Left ventricle myocardium inferior (tissue), 1 donor: ENCODE results near the gene CNIH3. TPM values are rescaled to one million over a fixed set of nuclear protein-coding genes. Genes with fewer than 3 reads are reported as not detected.

Experiments used
- DNase-seq: peaks from one replicate; pipeline ENCODE4 v3.0.0-alpha.2; 2020
- H3K27ac ChIP-seq: fragments of 200-600 bp; replicated peaks from 2 replicates; pipeline ENCODE4 v1.8.0; 2021
- H3K27me3 ChIP-seq: fragments of 200-600 bp; 2 replicates; pipeline ENCODE4 v1.8.0; 2021; ENCODE audit warnings: low read depth
- H3K36me3 ChIP-seq: fragments of 200-600 bp; 2 replicates; pipeline ENCODE4 v1.8.0; 2021
- H3K4me1 ChIP-seq: fragments of 200-600 bp; 2 replicates; pipeline ENCODE4 v1.8.0; 2021
- H3K4me3 ChIP-seq: fragments of 200-600 bp; 2 replicates; pipeline ENCODE4 v1.8.0; 2021; ENCODE audit warnings: mild to moderate bottlenecking, moderate library complexity
- H3K9me3 ChIP-seq: fragments of 200-600 bp; replicated peaks from 2 replicates; pipeline ENCODE4 v1.8.0; 2021
- CTCF ChIP-seq: fragments of 200-600 bp; IDR thresholded peaks from 2 replicates; pipeline ENCODE4 v1.8.0; 2021; ENCODE audit warnings: antibody characterized with exemption, mild to moderate bottlenecking, borderline replicate concordance
- intact Hi-C: fragments of 100-400 bp; cut with micrococcal nuclease; formaldehyde crosslinking; loops from one replicate; pipeline ENCODE4 v1.11.0; 2022
- total RNA-seq: library from RNA; stranded (reverse); fragmentation: NEBNext Ultra II Directional; extraction: Animal tissue kit (Norgen Biotek cat#: 25700); gene quantifications from one replicate; pipeline ENCODE4 v1.2.1, GENCODE V29; 2021
- donor health status: DM: no; HTN: yes; CAD: no; lungs with severe emphysema.

CNIH3 gene
- total RNA-seq, 1 donor from 2014 or later = 1.1 TPM

DNA sequence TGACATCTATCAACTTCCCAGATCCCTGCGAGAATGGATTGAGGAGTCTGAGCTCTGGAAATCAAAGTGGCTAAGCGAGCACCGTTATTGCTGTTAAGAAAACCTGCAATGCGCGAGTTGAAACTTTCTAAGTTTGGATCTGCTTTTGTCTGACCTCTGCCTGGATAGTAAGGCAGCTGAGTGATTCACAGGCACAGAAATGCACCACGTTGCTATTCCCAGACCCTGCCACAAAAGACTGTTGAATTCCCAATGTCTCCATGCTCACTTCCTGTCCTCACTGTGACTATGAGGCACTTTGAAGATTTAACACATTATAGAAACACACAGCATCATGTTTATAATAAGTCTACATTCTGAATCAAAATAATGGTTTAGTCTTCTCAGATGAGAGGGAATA lies 27.1 kb upstream of the CNIH3 start:
- no peaks in the 10 kb centered on the region for H3K27me3 ChIP-seq
- intact Hi-C loops = no loop called here
- DNase-seq = no peak
- TF ChIP-seq CTCF = no peak
- H3K4me1 ChIP-seq = no peaks in the 10 kb centered on the region
- H3K27ac ChIP-seq = no peak overlapping the region
- no peak overlapping the region for H3K4me3 ChIP-seq
- H3K9me3 ChIP-seq = no peaks in the 10 kb centered on the region
- no peaks in the 10 kb centered on the region for H3K36me3 ChIP-seq

DNA sequence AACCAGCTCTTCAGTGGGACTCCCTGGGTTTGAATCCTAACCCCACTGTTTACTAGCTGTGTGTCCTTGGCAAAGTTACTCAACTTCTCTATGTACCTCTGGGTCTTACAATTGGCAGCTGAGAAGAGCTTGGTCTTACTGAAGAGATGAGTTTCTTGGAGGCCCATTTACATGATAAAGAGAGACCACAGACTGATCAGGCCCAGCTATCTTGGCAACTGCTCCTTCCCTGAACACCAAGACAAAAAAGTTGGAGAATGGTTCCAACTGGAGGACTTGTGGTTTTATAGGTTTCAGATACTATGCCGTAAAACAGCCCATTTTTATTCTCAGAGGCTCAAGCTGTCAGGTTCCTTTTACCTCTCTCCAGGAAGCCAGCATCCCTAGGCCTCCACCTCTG lies 24.8 kb upstream of the CNIH3 start:
- H3K4me3 ChIP-seq = no peak overlapping the region
- no peak overlapping the region for H3K27ac ChIP-seq
- H3K4me1 ChIP-seq = no peaks in the 10 kb centered on the region
- DNase-seq = no peak
- TF ChIP-seq CTCF = no peak
- peaks cover 8% of the 10 kb centered on the region for H3K9me3 ChIP-seq
- no peaks in the 10 kb centered on the region for H3K36me3 ChIP-seq
- intact Hi-C loops = no loop called here
- H3K27me3 ChIP-seq = no peaks in the 10 kb centered on the region

- no peak for DNase-seq
- no peaks in the 10 kb centered on the region for H3K36me3 ChIP-seq
- no peaks in the 10 kb centered on the region for H3K27me3 ChIP-seq
- no peak overlapping the region for H3K4me3 ChIP-seq
- TF ChIP-seq CTCF = no peak
- peaks cover 8% of the 10 kb centered on the region for H3K9me3 ChIP-seq
- H3K27ac ChIP-seq = no peak overlapping the region
- H3K4me1 ChIP-seq = no peaks in the 10 kb centered on the region
- intact Hi-C loops = no loop called here
Observed at GRCh38 chr1:224592636-224593582, 23.2 kb upstream of the CNIH3 start.

DNA sequence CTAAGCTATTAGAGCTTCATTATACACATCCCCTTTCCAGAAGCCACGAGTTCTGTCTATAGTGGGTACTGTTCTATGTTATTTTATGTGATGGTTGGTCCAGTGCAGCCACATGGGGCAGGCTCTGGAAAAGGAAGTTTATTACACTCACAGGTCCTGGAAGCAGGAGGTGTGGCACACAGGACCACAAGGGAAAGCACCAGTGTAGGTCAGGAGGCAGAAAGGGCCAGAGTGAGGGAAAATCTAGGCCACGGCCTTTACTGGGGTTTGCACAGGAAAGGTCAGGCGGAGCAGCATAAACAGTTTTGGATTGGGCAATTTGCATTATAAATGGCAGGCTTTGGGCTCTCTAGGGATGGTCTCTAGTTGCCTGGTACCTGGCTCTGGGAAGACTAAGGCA lies 21.8 kb upstream of the CNIH3 start:
- Histone ChIP-seq H3K4me1 (no peaks in the 10 kb centered on the region), H3K9me3 (peaks cover 8% of the 10 kb centered on the region), H3K27ac (no peak overlapping the region), H3K4me3 (no peak overlapping the region), H3K36me3 (no peaks in the 10 kb centered on the region), H3K27me3 (no peaks in the 10 kb centered on the region)
- no peak for DNase-seq
- intact Hi-C loops = no loop called here
- TF ChIP-seq CTCF = no peak

- H3K27me3 ChIP-seq = no peaks in the 10 kb centered on the region
- DNase-seq = no peak
- TF ChIP-seq CTCF = no peak
- intact Hi-C loops = no loop called here
- no peak overlapping the region for H3K4me3 ChIP-seq
- no peaks in the 10 kb centered on the region for H3K36me3 ChIP-seq
- no peak overlapping the region for H3K27ac ChIP-seq
- peaks cover 8% of the 10 kb centered on the region for H3K9me3 ChIP-seq
- H3K4me1 ChIP-seq = no peaks in the 10 kb centered on the region
Observed at GRCh38 chr1:224594851-224595250, 21.3 kb upstream of the CNIH3 start.
